Omental fat pad (tissue), 4 donors: ENCODE results near the gene REEP6. TPM values are rescaled to one million over a fixed set of nuclear protein-coding genes. Genes with fewer than 3 reads are reported as not detected.

Source experiments
- ATAC-seq: fragments of 150-250 bp; one replicate; pipeline ENCODE4 v1.9.1; 2016; ENCODE audit warnings: mild to moderate bottlenecking, moderate library complexity; ENCODE audit not compliant: low FRiP score
- DNase-seq: peaks from one replicate; pipeline ENCODE4 v3.0.0-alpha.2; 2019; ENCODE audit warnings: low spot score
- CTCF ChIP-seq, 3 donors: fragments of 450-650 bp; IDR thresholded peaks; one replicate each; pipeline ENCODE4 v1.5.1; 2016 to 2017; ENCODE audit warnings: antibody characterized with exemption in 3 of 3, mild to moderate bottlenecking in 3 of 3, moderate library complexity in 2 of 3
- total RNA-seq, 4 donors: library from RNA; depleted of rRNA; stranded (reverse); fragments of >200 nt; gene quantifications; one replicate each; pipeline ENCODE4 v1.1.0, GENCODE V29; 2016

Gene REEP6
- total RNA-seq, 4 donors from 2014 or later = 1.6 to 4.5 (median 2.8) TPM

- no peak for DNase-seq
- no peak for ATAC-seq
- TF ChIP-seq CTCF (IDR thresholded peaks at IDR 0.05) = no peak
Observed at GRCh38 chr19:1508507-1508856, 17.5 kb downstream of the REEP6 start.

GRCh38 chr19:1509602-1510441 is 18.8 kb downstream of the REEP6 start:
- TF ChIP-seq CTCF (IDR thresholded peaks at IDR 0.05) = no peak
- no peak for ATAC-seq
- no peak for DNase-seq

- ATAC-seq (no peak), DNase-seq (no peak)
- no peak for TF ChIP-seq CTCF (IDR thresholded peaks at IDR 0.05)
Observed at GRCh38 chr19:1510442-1510806, 19.4 kb downstream of the REEP6 start.

GRCh38 chr19:1510807-1511206 is 19.8 kb downstream of the REEP6 start:
- no peak for DNase-seq
- no peak for TF ChIP-seq CTCF (IDR thresholded peaks at IDR 0.05)
- no peak for ATAC-seq

- TF ChIP-seq CTCF (IDR thresholded peaks at IDR 0.05) = no peak
- no peak for DNase-seq
- no peak for ATAC-seq
Observed at GRCh38 chr19:1511318-1512317, 20.6 kb downstream of the REEP6 start.

- DNase-seq (no peak), ATAC-seq (peak; percentile 24)
- TF ChIP-seq CTCF (IDR thresholded peaks at IDR 0.05) = no peak
Observed at GRCh38 chr19:1512671-1513498, 21.9 kb downstream of the REEP6 start, which contains the start of gene ADAMTSL5. TSS of gene ADAMTSL5 (minus strand) at chr19:1513019. CDS start at chr19:1510943, 2,076 bp downstream.
